GM12872 (cell line): ENCODE measurements around the gene ELAVL1.

Experiments
- TF ChIP-seq, protein P1 (sequence below): IDR thresholded peaks from 3 replicates; pipeline ENCODE4 v1.5.1; 2011; ENCODE audit warnings: low read depth, mild to moderate bottlenecking, low read length, moderate library complexity; ENCODE audit not compliant: insufficient read depth

ELAVL1 gene

DNA sequence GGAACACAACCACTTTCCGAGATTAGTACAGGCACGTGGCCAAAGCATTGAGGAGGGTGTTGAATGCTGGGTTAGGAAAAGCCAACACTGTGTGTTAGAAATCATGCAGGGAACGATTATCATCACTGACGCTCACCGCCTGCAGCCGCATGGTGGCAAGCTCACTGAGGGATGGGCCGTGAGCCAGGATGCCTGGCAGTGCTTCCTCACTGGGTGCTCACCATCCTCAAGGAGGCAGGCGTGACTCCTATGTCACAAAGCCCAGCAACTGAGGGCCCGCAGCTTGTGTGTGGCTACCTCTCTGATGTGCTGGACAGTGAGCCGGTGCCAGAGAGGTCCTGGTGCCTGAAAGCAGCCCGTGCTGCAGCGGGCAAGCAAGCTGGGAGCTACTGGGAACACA lies 31.6 kb downstream of the ELAVL1 start:
- TF ChIP-seq, protein P1, sequence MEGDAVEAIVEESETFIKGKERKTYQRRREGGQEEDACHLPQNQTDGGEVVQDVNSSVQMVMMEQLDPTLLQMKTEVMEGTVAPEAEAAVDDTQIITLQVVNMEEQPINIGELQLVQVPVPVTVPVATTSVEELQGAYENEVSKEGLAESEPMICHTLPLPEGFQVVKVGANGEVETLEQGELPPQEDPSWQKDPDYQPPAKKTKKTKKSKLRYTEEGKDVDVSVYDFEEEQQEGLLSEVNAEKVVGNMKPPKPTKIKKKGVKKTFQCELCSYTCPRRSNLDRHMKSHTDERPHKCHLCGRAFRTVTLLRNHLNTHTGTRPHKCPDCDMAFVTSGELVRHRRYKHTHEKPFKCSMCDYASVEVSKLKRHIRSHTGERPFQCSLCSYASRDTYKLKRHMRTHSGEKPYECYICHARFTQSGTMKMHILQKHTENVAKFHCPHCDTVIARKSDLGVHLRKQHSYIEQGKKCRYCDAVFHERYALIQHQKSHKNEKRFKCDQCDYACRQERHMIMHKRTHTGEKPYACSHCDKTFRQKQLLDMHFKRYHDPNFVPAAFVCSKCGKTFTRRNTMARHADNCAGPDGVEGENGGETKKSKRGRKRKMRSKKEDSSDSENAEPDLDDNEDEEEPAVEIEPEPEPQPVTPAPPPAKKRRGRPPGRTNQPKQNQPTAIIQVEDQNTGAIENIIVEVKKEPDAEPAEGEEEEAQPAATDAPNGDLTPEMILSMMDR, result no peak

DNA sequence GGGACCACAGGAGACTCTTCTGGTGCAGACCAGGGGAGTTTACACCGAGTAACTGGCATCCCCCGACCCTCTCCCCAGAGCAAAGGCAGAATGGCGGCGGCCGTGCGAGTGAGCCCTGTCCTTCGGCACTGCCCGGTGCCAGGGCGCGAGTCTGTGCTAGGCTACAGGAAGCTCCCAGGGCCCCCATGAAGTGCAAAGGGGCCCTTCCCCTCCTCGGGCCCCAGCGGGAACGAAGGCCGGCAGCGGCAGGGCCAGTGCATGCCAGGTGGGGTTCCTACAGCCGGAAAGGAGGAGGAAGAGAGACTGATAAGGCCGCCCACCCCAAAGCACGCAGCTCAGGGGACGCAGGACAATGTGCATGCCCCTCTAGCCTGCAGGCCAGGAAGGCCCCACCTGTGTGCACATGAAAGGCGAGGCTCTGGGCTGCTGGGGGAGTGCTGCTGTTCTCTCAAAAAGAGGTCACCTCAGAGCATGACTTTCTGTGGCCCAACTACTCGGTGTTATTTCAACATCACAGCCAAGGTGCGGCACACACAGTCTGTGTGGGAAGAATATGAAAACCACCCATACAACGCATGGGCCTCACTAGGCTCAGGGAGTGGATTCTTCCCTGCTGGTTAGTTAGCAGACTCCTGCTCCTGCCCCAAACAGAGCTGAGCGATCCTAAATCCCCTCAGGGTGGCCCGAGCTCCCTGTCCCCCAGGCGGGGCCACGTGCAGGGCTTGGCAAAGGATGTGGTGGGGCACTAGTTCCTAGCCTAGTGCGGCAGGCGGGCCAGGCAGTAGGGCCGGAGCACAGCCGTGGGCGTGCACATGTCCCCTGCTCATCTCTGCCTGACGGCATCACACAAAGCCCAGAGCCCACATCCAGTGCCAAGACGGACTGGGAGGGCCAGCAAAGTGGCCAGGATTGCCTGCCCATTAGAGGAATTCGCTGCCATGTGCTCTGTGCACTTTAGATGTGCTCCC lies 33.6 kb downstream of the ELAVL1 start:
- TF ChIP-seq, protein P1, result no peak

DNA sequence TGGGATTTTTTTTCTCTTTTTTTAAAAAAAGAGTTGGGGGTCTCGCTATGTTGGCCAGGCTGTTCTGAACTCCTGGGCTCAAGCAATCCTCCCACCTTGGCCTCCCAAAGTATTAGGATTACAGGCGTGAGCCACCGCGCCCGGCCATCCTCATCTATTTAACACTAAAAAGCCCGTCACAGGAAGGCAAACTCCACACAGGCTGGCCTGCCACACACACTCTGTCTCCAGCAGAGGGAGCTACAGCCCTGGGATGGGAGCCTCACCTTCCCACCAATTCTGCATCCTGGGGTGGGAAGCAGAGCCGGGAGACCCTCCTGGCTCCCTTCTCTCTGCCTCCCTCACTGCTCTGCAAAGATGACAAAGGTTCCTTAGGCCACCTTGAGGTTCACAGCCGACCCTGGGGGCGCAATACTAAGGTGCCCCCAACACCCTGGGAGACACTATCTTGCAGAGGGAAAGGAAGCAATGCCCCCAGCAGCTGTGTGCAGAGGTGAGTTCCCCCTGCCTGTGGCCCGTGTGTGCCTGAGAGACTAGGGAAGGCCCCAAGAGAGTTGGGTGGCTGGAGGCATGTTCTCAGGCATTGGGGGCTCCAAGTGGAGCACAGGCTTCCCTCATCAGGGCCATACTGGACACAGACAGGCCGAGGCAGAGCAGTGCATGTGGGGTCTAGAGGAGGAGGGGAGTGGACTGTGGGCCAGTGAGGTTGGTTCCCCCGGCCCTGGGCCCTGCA lies 34.6 kb downstream of the ELAVL1 start:
- TF ChIP-seq, protein P1, result peak; percentile 82

DNA sequence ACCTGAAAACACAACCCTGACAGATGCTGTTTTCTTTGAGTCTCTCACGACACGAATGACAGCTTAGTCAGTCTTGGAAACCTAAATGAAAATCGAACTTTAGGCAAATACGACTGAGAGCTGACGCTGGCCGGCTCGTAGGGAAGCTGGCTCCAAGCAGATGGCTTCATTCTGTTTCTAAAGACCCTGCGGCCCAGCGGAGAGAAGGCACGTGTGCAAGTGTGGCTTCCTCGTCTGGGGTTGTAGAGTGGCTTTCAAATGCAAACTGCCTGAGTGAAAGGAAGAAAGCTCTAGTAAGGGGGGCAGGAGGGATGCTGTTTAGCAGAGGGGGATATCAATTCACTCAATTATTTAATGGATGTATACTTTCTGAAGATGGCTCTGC lies 35.9 kb downstream of the ELAVL1 start:
- TF ChIP-seq, protein P1, result no peak

DNA sequence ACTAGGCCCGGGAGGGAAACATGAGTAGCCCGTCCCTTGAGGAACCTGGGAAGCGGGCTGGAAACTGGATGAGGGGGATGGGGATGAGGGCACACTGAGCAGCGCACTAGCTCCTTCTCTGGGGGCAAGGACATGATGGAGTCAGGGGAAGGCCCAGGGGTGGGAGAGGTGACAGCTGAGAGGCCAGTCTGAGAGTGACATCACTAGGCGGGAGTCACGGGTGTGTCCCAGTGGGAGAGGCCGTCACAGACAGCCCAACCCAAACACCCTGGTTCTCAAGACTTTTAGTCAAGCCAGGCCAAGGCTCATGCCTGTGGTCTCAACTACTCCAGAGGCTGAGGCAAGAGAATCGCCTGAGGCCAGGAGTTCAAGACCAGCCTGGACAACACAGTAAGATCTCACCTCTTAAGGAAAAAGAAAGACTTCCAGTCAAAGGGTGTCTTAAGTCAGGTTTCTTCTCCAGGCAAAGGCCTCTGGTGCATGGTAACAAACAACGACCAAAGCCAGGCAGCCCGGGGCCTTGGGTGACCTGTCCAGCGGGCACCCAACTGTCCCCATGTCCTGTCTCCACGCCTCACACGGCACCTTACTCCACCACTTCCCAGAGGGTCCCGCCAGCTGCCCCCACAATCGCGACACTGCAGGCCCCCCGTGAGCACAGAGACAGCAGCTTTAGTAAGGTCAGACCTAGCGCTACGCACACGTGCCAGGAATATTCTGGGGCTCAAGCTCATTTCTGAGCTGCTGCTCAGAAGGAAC lies 36.5 kb downstream of the ELAVL1 start:
- TF ChIP-seq, protein P1, result no peak

DNA sequence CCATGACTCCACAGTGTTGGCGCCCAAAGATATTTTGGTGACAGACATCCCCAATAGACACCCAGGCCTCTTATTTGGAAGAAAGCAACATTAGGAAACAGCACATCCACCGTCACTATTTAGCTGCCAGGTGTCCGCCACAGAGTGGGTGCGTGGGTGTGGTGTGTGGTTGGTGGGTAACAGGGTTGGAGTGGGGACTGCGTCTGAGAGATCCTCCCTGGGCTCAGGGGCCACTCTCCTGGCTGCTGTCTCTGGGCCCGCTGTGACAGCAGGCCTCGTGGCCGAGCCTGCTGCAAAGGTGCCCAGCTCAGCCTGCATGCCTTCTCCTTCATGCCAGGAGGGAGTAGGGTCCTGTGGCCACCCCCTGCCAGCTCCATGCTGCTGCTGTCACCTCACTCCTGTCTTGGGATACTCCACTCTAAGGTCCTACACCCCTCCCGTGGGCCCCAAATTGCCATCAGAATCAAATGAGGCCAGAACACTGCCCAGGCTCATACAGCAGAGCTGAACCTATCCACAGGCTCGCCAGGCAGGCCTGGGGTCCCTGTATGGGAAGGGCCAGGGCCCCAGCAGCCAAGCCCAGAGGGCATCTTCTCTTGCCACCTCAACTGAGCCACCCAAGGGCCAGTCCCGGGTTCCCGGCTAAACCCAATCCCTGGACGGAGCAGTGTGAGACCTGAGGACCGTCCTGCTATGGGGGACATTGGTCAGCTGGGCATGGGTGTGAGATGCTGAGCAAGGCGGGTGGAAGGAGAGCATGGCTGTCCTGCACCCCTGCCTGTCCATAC lies 37.2 kb downstream of the ELAVL1 start:
- TF ChIP-seq, protein P1, result no peak
